D721Med (cell line): ENCODE measurements around the gene RAB12.
A peak's percentile ranks its signal among the peaks of the same experiment; 100 is the strongest.

ENCODE experiments used
- DNase-seq: peaks from one replicate; pipeline ENCODE4 v3.0.0; 2011; ENCODE audit warnings: low spot score; ENCODE audit not compliant: insufficient read length
- FAIRE-seq: peaks from 2 replicates; lab custom pipeline; 2011; peaks lifted over from hg19 to GRCh38; lab: Jason Lieb, UNC
- CTCF ChIP-seq: IDR thresholded peaks from 2 replicates; pipeline ENCODE4 v1.5.1; 2012; ENCODE audit warnings: mild to moderate bottlenecking, control low read depth; ENCODE audit not compliant: insufficient read depth; ENCODE audit errors: missing control alignments

The RAB12 gene

GRCh38 chr18:8623549-8624106 lies 14.4 kb downstream of the RAB12 start:
- TF ChIP-seq CTCF: no peak
- DNase-seq (no peak), FAIRE-seq (no peak)

GRCh38 chr18:8625461-8626092 lies 16.3 kb downstream of the RAB12 start:
- TF ChIP-seq CTCF: no peak
- DNase-seq: no peak
- FAIRE-seq: no peak

- DNase-seq (no peak), FAIRE-seq (no peak)
- TF ChIP-seq CTCF: no peak
Measured at GRCh38 chr18:8626414-8627106, 17.3 kb downstream of the RAB12 start.

GRCh38 chr18:8627107-8627472 lies 17.9 kb downstream of the RAB12 start:
- DNase-seq (no peak), FAIRE-seq (no peak)
- no peak for TF ChIP-seq CTCF

- TF ChIP-seq CTCF: no peak
- FAIRE-seq (peak; percentile 35), DNase-seq (no peak)
Measured at GRCh38 chr18:8627540-8627939, 18.3 kb downstream of the RAB12 start.

- TF ChIP-seq CTCF: no peak
- FAIRE-seq: no peak
- DNase-seq: no peak
Measured at GRCh38 chr18:8629602-8630001, 20.4 kb downstream of the RAB12 start.

GRCh38 chr18:8630546-8630945 lies 21.3 kb downstream of the RAB12 start:
- no peak for FAIRE-seq
- TF ChIP-seq CTCF: no peak
- DNase-seq: no peak
